ENCODE results near the gene NCBP2L. TPM values are rescaled to one million over a fixed set of nuclear protein-coding genes. Genes with fewer than 3 reads are reported as not detected.
A peak's percentile ranks its signal among the peaks of the same experiment; 100 is the strongest.

NCBP2L gene
- total RNA-seq, 2 experiments from 2014 or later = not detected

GRCh38 chrX:107827852-107828251, 50.3 kb downstream of the NCBP2L start:
- peaks cover 2% of the 10 kb centered on the region for H3K27me3 Mint-ChIP-seq
- ChIA-PET CTCF (no interaction called here), POLR2A (no interaction called here)
- peaks cover 23% of the 10 kb centered on the region for H3K4me1 Mint-ChIP-seq
- H3K4me3 Mint-ChIP-seq = peak overlapping the region; percentile 18
- no peaks in the 10 kb centered on the region for H3K36me3 Mint-ChIP-seq (ENCODE audit: low read depth)
- DNase-seq = no peak
- H3K9me3 Mint-ChIP-seq = no peaks in the 10 kb centered on the region
- no peak overlapping the region for H3K27ac Mint-ChIP-seq

- ChIA-PET CTCF (no interaction called here), POLR2A (no interaction called here)
- peaks cover 15% of the 10 kb centered on the region for H3K4me1 Mint-ChIP-seq
Observed at GRCh38 chrX:107829878-107830277, 52.3 kb downstream of the NCBP2L start.

GRCh38 chrX:107831071-107831730, 53.7 kb downstream of the NCBP2L start:
- POLR2A ChIA-PET = no interaction called here
- Mint-ChIP-seq H3K9me3 (no peaks in the 10 kb centered on the region), H3K4me3 (no peak overlapping the region), H3K27ac (no peak overlapping the region), H3K4me1 (peaks cover 10% of the 10 kb centered on the region), H3K27me3 (peaks cover 2% of the 10 kb centered on the region), H3K36me3 (ENCODE audit: low read depth) (no peaks in the 10 kb centered on the region)
- no peak for DNase-seq
- CTCF ChIA-PET = no interaction called here

More at GRCh38 chrX:107829878-107830277, 52.3 kb downstream of the NCBP2L start:
- H3K27me3 Mint-ChIP-seq = peaks cover 2% of the 10 kb centered on the region
- H3K36me3 Mint-ChIP-seq (ENCODE audit: low read depth) = no peaks in the 10 kb centered on the region
- no peak overlapping the region for H3K27ac Mint-ChIP-seq
- no peak overlapping the region for H3K4me3 Mint-ChIP-seq
- no peaks in the 10 kb centered on the region for H3K9me3 Mint-ChIP-seq
- DNase-seq = no peak

- CTCF ChIA-PET = no interaction called here
- no peak overlapping the region for H3K4me3 Mint-ChIP-seq
Observed at GRCh38 chrX:107834275-107835201, 57.0 kb downstream of the NCBP2L start.

GRCh38 chrX:107836958-107837357, 59.4 kb downstream of the NCBP2L start:
- H3K27me3 Mint-ChIP-seq = no peaks in the 10 kb centered on the region
- H3K36me3 Mint-ChIP-seq (ENCODE audit: low read depth) = no peaks in the 10 kb centered on the region
- ChIA-PET CTCF (no interaction called here), POLR2A (interaction anchor here (1.2 kb wide), 1 partner anchor 11 kb away, joined by 3 read pairs; no protein-coding TSS in a partner anchor)
- no peak for DNase-seq
- no peaks in the 10 kb centered on the region for H3K9me3 Mint-ChIP-seq
- no peak overlapping the region for H3K27ac Mint-ChIP-seq
- no peaks in the 10 kb centered on the region for H3K4me1 Mint-ChIP-seq
- H3K4me3 Mint-ChIP-seq = no peak overlapping the region

More at GRCh38 chrX:107834275-107835201, 57.0 kb downstream of the NCBP2L start:
- no peaks in the 10 kb centered on the region for H3K27me3 Mint-ChIP-seq
- no peak for DNase-seq
- no peaks in the 10 kb centered on the region for H3K4me1 Mint-ChIP-seq
- H3K36me3 Mint-ChIP-seq (ENCODE audit: low read depth) = no peaks in the 10 kb centered on the region
- POLR2A ChIA-PET = no interaction called here
- no peak overlapping the region for H3K27ac Mint-ChIP-seq
- no peaks in the 10 kb centered on the region for H3K9me3 Mint-ChIP-seq

- Mint-ChIP-seq H3K27me3 (no peaks in the 10 kb centered on the region), H3K9me3 (no peaks in the 10 kb centered on the region), H3K27ac (no peak overlapping the region), H3K4me1 (no peaks in the 10 kb centered on the region), H3K4me3 (no peak overlapping the region), H3K36me3 (ENCODE audit: low read depth) (no peaks in the 10 kb centered on the region)
- POLR2A ChIA-PET = no interaction called here
- DNase-seq = no peak
- CTCF ChIA-PET = no interaction called here
Observed at GRCh38 chrX:107840971-107841370, 63.4 kb downstream of the NCBP2L start.

- no peaks in the 10 kb centered on the region for H3K27me3 Mint-ChIP-seq
- DNase-seq = no peak
- ChIA-PET POLR2A (no interaction called here), CTCF (no interaction called here)
- H3K36me3 Mint-ChIP-seq (ENCODE audit: low read depth) = no peaks in the 10 kb centered on the region
- H3K4me1 Mint-ChIP-seq = no peaks in the 10 kb centered on the region
- H3K4me3 Mint-ChIP-seq = no peak overlapping the region
- no peaks in the 10 kb centered on the region for H3K9me3 Mint-ChIP-seq
- H3K27ac Mint-ChIP-seq = no peak overlapping the region
Observed at GRCh38 chrX:107842715-107843400, 65.3 kb downstream of the NCBP2L start.

Other genes starting within 250 kb of the NCBP2L start
- gene PRPS1, start 149.2 kb upstream of the NCBP2L start, total RNA-seq = 10 to 100 TPM; 67.4 to 70.2 TPM
- gene TSC22D3, start 1.9 kb upstream of the NCBP2L start, total RNA-seq = 100 to 1,000 TPM; 112 to 119 TPM
- 1 to 10 TPM; 4.1 to 4.5 TPM for gene MID2, start 48.1 kb downstream of the NCBP2L start, total RNA-seq
- gene TEX13B, start 204.6 kb downstream of the NCBP2L start, total RNA-seq = not detected